HCEC 1CT (cell line): ENCODE results near the gene WIPF2.

ENCODE experiments used
- DNase-seq: peaks from one replicate; pipeline ENCODE4 v3.0.0-alpha.2; 2017

The WIPF2 gene

GRCh38 chr17:40218740-40219593 lies at the start of gene WIPF2:
Gene WIPF2 (plus strand): TSS chr17:40219304. CDS start chr17:40256460, 37,156 bp downstream.
- DNase-seq = peak; percentile 93

DNA sequence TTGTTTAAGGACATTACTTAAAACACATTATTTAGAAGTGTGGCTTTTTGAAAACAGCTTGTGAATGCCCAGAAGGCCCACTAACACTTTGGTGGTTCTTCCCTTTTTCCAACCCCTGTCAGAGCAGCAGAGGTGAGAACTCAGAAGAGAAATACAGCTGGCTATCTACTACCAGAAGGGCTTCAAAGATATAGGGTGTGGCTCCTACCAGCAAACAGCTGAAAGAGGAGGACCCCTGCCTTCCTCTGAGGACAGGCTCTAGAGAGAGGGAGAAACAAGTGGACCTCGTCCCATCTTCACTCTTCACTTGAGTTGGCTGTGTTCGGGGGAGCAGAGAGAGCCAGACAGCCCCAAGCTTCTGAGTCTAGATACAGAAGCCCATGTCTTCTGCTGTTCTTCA lies 48.8 kb upstream of the WIPF2 start:
- DNase-seq = no peak

DNA sequence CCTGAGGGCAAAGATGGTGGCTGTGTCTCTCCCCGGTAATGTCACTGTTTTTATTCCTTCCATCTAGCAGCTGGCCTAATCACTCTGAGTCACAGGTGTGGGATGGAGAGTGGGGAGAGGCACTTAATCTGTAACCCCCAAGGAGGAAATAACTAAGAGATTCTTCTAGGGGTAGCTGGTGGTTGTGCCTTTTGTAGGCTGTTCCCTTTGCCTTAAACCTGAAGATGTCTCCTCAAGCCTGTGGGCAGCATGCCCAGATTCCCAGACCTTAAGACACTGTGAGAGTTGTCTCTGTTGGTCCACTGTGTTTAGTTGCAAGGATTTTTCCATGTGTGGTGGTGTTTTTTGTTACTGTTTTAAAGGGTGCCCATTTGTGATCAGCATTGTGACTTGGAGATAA lies 47.4 kb upstream of the WIPF2 start:
- no peak for DNase-seq

DNA sequence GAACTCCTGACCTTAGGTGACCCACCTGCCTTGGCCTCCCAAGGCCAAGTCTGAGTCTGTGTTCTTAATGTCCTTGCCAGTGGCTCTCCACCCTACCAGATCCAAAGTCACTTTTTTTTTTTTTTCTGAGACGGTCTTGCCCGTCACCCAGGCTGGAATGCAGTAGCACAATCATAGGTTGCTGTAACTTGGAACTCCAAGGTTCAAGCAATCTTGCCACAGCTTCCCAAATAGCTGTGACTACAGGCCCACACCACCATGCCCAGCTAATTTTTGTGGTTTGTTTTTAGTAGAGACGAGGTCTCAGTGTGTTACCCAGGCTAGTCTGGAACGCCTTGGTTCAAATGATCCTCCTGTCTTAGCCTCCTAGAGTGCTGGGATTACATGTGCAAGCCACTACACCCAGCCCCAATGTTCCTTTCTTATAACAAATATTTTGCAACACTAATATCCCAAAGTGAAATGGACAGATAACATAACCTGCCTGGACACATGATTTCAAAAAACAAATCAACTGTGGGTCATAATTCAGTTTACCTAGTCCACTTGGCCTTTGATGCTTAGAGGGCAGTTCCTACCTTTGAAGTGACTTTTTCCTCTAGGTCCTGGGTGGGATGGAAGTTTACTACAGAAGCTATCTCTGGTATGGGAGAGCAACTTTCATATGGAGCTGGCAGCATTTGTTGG lies 45.9 kb upstream of the WIPF2 start:
- no peak for DNase-seq

- DNase-seq = no peak
Observed at GRCh38 chr17:40173778-40174135, 45.3 kb upstream of the WIPF2 start.

- no peak for DNase-seq
Observed at GRCh38 chr17:40174514-40174913, 44.6 kb upstream of the WIPF2 start.

GRCh38 chr17:40175928-40176753 lies 43.0 kb upstream of the WIPF2 start:
- no peak for DNase-seq

DNA sequence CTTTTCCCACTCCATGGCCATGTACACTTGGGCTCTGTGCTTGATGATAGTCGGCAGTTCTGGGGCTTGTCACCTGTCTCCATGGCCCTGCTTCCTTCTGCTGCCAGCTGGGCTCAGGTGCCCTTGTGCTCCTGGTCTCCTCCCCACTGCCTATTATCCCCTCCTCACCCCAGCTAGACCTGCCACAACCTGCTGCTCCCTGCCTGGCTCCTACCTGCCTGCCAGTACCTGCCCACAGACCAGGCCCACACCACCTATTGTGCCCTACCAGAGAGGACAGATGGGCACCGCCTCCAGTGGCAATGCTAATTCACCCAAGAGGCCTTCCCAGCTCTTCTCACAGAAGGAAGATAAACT lies 42.4 kb upstream of the WIPF2 start:
- DNase-seq = no peak

DNA sequence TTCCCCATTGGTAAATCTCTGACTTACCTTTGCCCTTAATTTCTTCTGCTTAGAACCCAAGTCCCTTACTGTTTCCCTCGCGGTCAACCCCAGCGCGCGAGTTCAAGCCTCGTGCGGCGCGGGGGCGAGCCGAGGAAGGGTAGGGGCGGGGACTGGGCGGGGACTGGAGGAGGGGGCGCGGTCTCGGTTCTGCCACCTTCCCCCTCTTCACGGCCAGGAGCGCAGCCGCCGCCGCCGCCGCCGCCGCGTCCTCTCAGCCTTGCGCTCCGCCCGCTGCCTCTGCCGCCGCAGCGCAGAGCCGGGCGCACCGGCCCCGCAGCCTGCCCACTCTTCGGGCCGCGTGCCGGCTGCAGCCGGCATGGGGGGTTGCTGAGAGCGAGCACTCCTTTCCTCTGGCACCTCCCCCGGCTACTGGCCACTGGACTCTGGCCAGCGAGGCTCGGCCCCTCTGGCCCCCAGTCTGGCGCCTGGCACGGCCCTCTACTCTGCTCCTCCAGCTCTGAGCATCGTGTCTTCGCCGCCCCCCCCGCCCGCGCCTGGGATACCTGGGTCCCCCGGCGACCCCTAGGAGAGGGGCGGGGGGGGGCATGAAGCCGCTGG lies 41.7 kb upstream of the WIPF2 start, which contains the start of gene RAPGEFL1:
Gene RAPGEFL1, plus strand, starts transcription at position 196 of the 600 bp plus-strand sequence. Its CDS starts 392 bp downstream, at position 588.
- DNase-seq = peak; percentile 43

DNA sequence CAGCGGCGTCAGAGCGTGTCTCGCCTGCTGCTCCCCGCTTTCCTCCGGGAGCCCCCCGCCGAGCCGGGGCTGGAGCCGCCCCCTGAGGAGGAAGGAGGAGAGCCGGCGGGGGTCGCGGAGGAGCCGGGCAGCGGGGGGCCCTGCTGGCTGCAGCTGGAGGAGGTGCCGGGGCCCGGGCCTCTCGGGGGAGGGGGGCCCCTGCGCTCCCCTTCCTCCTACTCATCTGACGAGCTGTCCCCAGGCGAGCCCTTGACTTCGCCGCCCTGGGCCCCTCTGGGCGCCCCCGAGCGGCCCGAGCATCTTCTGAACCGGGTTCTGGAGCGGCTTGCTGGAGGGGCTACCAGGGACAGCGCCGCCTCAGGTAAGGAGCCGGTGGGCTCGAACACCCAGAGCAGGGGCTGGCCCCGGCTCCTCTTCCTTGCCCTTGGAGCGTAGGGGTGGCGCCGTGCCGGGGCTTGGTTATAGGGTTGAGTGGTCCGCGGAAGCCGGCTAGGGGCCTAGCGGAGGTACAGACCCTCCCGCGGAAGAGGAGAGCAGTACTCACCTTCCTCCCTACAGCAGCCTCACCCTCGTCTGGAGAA lies 41.0 kb upstream of the WIPF2 start:
- DNase-seq = no peak

DNA sequence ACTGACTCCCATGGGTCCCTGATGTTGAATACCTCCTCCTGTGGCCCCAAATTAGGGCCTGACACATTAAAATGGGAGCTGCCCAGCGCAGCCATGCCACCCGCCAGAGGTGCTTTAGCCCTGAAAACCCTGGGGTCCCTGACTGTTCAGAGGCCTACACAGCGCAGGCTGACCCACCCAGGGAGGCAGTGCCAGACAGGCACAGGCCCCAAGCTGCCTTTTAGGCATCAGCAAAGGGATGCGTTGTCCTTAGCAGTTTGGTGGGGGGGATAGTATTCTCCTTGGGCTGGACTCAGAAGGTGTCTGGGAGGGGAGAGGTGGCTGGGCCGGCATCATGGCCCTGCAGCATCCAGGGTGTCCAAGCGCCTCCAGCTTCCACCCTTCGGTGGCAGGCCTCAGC lies 40.4 kb upstream of the WIPF2 start:
- DNase-seq = no peak

- peak; percentile 46 for DNase-seq
Observed at GRCh38 chr17:40179923-40180659, 39.0 kb upstream of the WIPF2 start.

GRCh38 chr17:40180694-40181093 lies 38.4 kb upstream of the WIPF2 start:
- no peak for DNase-seq

DNA sequence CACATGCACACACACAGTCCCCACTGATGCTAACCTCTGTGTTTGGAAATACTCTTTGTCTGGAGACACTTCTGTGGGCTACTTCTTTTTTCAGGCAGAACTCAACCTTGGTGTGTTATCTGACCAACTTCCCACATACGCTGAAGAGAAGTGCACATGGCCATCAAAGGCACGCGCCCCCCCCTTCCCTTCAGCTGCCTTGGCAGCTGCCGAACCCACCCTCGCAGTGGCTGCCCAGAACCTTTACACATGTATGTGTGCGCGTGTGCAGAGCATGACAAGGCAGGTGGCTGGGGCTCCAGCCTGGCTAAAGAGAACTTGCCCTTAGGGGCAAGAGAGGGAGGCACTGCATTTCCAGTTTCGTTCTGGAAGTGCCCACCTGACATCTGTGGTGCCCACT lies 37.9 kb upstream of the WIPF2 start:
- DNase-seq = no peak

DNA sequence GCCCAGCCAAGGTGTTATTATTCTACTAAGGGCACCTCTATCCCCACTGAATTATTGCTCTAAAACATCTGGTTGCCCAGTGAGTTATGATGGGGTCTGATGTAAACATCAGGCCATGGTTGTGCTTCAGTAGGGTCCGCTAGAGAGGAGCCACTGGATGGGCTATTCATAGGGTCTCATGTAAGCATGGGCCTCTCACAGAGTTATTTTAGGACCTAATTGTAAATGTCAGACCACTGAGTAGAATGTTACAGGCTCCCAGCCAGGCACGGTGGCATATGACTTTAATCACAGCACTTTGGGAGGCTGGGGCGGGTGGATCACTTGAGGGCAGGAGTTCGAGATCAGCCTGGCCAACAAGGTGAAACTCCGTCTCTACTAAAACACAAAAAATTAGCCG lies 36.5 kb upstream of the WIPF2 start:
- DNase-seq = no peak

- no peak for DNase-seq
Observed at GRCh38 chr17:40187238-40187637, 31.9 kb upstream of the WIPF2 start.

- DNase-seq = no peak
Observed at GRCh38 chr17:40188694-40189093, 30.4 kb upstream of the WIPF2 start.

DNA sequence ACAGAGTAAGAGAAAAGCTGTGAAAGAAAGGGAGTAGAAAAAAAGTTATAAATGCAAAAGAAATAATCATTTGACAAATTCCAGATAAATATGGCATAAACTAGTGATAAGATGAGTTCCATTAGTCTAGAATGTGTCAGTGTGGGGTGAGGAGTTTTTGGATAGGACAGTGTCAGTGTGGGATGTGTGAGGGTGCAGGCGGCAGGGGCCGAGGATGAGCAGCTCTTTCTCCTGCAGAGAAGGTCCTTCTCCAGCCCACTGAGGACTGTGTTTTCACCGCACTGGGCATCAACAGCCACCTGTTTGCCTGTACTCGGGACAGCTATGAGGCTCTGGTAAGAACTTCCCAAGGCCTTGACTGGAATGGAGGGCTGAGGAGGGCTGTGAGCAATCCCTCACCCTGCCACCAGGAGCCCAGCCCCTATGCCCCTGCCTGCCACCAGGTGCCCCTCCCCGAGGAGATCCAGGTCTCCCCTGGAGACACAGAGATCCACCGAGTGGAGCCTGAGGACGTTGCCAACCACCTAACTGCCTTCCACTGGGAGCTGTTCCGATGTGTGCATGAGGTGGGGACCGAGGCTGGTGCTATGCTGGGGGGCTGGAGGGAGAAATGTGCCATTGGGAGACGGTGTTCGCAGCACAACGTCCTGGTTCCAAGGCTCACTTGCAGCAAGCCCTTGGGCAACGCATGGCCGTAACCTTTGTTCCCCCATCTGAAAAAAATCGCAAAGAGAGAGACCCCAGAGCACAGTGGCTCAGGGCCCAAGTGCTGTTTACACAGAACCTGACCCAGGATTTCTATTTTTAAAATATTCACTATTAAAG lies 28.7 kb upstream of the WIPF2 start:
- no peak for DNase-seq

- peak; percentile 80 for DNase-seq
Observed at GRCh38 chr17:40191237-40192208, 27.6 kb upstream of the WIPF2 start.

DNA sequence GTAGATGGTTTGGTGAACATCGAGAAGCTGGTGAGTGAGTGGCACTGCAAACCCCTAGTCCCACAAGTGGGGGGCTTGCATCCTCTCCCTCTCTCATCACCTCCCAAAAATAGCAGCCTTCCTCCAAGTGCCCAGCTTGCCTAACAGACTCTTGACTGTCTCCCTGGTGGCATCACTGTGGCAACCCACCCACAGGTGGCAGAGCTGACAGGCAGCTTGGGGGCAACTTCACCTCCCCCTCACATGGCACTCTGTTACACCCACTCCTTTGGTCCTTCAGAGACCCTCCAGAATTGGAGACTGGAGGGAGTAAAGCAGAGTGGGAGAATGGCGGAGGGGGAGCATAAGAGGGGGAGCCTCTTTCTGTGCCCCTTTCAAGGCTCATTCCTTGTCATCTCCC lies 26.1 kb upstream of the WIPF2 start:
- no peak for DNase-seq
